Stomach (tissue), 9 donors: Measurements from ENCODE around the gene SYNC. TPM values are rescaled to one million over a fixed set of nuclear protein-coding genes. Genes with fewer than 3 reads are reported as not detected.
A peak's percentile ranks its signal among the peaks of the same experiment; 100 is the strongest.
"Not testable (repeated sequence)": the region's sequence is repeated elsewhere in the genome, so short reads cannot be mapped to it uniquely, and the experiment has no call there.

Experiments
- DNase-seq, 2 donors: peaks; one replicate each; pipeline versions ENCODE4 v3.0.0 to v3.0.0-alpha.2; 2013 to 2019
- H3K27ac ChIP-seq, 5 donors: fragments of 200-600 bp in 4 of 5; sonication (generic) in 4 of 5; one replicate each; pipeline ENCODE4 v1.5.1; 2013 to 2019; ENCODE audit warnings: mild to moderate bottlenecking in 1 of 5, moderate library complexity in 1 of 5
- H3K27me3 ChIP-seq, 3 donors: fragments of 200-600 bp; sonication (generic); one replicate each; pipeline ENCODE4 v1.5.1; 2017 to 2019; ENCODE audit warnings: mixed run types in 1 of 3
- H3K36me3 ChIP-seq, 4 donors: fragments of 200-600 bp; sonication (generic); 1 replicate in 3 of 4; 2 replicates in 1 of 4; pipeline ENCODE4 v1.5.1; 2016 to 2019
- H3K4me1 ChIP-seq, 4 donors: fragments of 200-600 bp; sonication (generic); one replicate each; pipeline ENCODE4 v1.5.1; 2016 to 2019
- H3K4me3 ChIP-seq, 4 donors: fragments of 200-600 bp; sonication (generic) in 3 of 4; one replicate each; pipeline ENCODE4 v1.5.1; 2016 to 2019; ENCODE audit warnings: mild to moderate bottlenecking in 1 of 4
- H3K9me3 ChIP-seq, 4 donors: fragments of 200-600 bp; sonication (generic); one replicate each; pipeline ENCODE4 v1.5.1; 2016 to 2019
- EP300 ChIP-seq: sonication (generic); formaldehyde crosslinking; IDR thresholded peaks from one replicate; pipeline ENCODE4 v1.6.1; 2017; ENCODE audit warnings: antibody characterized with exemption
- POLR2A ChIP-seq, 4 donors: fragments of 450-650 bp; IDR thresholded peaks; one replicate each; pipeline ENCODE4 v1.6.1; 2016; ENCODE audit warnings: antibody characterized with exemption in 4 of 4, control low read depth in 2 of 4, mild to moderate bottlenecking in 1 of 4, moderate library complexity in 1 of 4
- POLR2AphosphoS5 ChIP-seq, 3 donors: sonication (generic); formaldehyde crosslinking; IDR thresholded peaks; one replicate each; pipeline ENCODE4 v1.6.1; 2016; ENCODE audit warnings: antibody characterized with exemption in 3 of 3
- whole genome bisulfite sequencing, 5 donors: extraction: QIAGEN DNeasy Blood & Tissue Kit in 3 of 5; methylation state at CpG; one replicate each; pipeline versions ENCODE4 v1.1.5 to v1.1.7; 2013 to 2018; 5-methylcytosine and 5-hydroxymethylcytosine counted together
- intact Hi-C: fragments of 100-400 bp; cut with DNase I; formaldehyde crosslinking; loops from one replicate; pipeline ENCODE4 v1.15.1; 2023; ENCODE audit warnings: low total_unique reads
- polyA plus RNA-seq, 3 donors: library from polyadenylated mRNA; stranded (reverse); fragments of 200-250 nt; gene quantifications; one replicate each; pipeline ENCODE4 v1.2.3, GENCODE V29; 2013
- total RNA-seq, 5 donors: library from RNA; depleted of rRNA; stranded (reverse); fragments of >200 nt; gene quantifications; one replicate each; pipeline versions ENCODE4 v1.1.0 to v1.2.3, GENCODE V29; 2014 to 2016
- TF ChIP-seq, protein P1 (sequence below), 7 experiments: fragments of 450-650 bp in 4 of 7; fragments of 200-600 bp in 3 of 7; sonication (generic) in 3 of 7; IDR thresholded peaks; one replicate each; pipeline ENCODE4 v1.5.1; 2016 to 2019; ENCODE audit warnings: antibody characterized with exemption in 7 of 7, control low read depth in 2 of 7, mild to moderate bottlenecking in 1 of 7
- donor health status: healthy with polysubstance abuse.
- donor health status: Bipolar disorder and iron deficiency.
- donor health status: healthy.

SYNC gene
- total and polyA plus RNA-seq, 8 donors: 5.5 to 38.5 (median 14.0) TPM

DNA sequence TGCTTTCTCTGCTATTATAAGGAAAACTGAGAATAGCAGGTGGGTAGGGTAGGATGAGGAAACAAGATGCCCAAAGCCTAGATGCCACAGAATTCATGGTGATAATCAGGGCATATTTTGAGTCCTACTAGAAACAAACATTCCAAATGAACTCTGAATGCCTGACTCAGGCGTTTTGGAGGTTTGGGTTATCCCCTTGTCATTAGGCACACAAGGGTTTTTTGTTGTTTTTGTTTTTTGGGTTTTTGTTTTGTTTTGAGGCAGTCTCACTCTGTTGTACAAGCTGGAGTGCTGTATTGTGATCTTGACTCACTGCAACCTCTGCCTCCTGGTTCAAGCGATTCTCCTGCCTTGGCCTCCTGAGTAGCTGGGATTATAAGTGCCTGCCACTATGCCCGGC lies 19.2 kb downstream of the SYNC start:
- Histone ChIP-seq H3K27ac (peak overlapping the region; percentile 32 to 65 (median 52)), H3K9me3 (no peaks in the 10 kb centered on the region), H3K36me3 (peaks cover 24 to 84% (median 77%) of the 10 kb centered on the region in 4 donors), H3K27me3 (no peaks in the 10 kb centered on the region), H3K4me3 (no peak overlapping the region), H3K4me1 (peaks cover 23 to 67% (median 49%) of the 10 kb centered on the region in 4 donors)
- 62 to 81% (median 81%) methylated on average over 3 of the region's 3 CpGs for WGBS, 5 donors
- intact Hi-C loops: no loop called here
- no peak for TF ChIP-seq POLR2A (IDR thresholded peaks at IDR 0.05)
- no peak for TF ChIP-seq POLR2AphosphoS5 (IDR thresholded peaks at IDR 0.05)
- TF ChIP-seq, protein P1, sequence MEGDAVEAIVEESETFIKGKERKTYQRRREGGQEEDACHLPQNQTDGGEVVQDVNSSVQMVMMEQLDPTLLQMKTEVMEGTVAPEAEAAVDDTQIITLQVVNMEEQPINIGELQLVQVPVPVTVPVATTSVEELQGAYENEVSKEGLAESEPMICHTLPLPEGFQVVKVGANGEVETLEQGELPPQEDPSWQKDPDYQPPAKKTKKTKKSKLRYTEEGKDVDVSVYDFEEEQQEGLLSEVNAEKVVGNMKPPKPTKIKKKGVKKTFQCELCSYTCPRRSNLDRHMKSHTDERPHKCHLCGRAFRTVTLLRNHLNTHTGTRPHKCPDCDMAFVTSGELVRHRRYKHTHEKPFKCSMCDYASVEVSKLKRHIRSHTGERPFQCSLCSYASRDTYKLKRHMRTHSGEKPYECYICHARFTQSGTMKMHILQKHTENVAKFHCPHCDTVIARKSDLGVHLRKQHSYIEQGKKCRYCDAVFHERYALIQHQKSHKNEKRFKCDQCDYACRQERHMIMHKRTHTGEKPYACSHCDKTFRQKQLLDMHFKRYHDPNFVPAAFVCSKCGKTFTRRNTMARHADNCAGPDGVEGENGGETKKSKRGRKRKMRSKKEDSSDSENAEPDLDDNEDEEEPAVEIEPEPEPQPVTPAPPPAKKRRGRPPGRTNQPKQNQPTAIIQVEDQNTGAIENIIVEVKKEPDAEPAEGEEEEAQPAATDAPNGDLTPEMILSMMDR (IDR thresholded peaks at IDR 0.05): no peak
- no peak for TF ChIP-seq EP300
- DNase-seq: no peak

DNA sequence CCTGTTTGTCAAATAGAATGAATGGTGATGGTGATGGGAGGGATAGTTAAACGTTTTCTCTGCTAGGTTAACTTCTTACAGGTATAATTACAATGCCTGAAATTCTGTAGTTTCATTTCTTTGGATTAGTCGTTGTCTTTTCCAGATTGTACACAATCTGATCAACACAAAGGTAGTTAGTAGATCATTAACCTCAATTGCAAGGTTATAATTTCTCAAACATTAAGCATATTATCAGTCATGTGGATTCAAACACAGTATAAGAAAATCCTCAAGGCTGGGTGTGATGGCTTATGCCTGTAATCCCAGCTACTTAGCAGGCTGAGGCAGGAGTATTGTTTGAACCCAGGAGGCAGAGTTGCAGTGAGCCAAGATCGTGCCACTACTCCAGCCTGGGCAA lies 20.6 kb downstream of the SYNC start:
- Histone ChIP-seq H3K27ac (peak overlapping the region in 4 of 5 donors; percentile 25 to 65 (median 49)), H3K9me3 (no peaks in the 10 kb centered on the region), H3K36me3 (peaks cover 24 to 93% (median 88%) of the 10 kb centered on the region in 4 donors), H3K4me1 (peaks cover 23 to 69% (median 44%) of the 10 kb centered on the region in 4 donors), H3K4me3 (no peak overlapping the region), H3K27me3 (no peaks in the 10 kb centered on the region)
- no peak for DNase-seq
- TF ChIP-seq POLR2A (IDR thresholded peaks at IDR 0.05) (no peak), POLR2AphosphoS5 (IDR thresholded peaks at IDR 0.05) (no peak), EP300 (no peak)
- TF ChIP-seq, protein P1 (IDR thresholded peaks at IDR 0.05): no peak
- WGBS, 5 donors: 38 to 55% (median 47%) methylated on average over 3 of the region's 3 CpGs
- intact Hi-C loops: no loop called here

DNA sequence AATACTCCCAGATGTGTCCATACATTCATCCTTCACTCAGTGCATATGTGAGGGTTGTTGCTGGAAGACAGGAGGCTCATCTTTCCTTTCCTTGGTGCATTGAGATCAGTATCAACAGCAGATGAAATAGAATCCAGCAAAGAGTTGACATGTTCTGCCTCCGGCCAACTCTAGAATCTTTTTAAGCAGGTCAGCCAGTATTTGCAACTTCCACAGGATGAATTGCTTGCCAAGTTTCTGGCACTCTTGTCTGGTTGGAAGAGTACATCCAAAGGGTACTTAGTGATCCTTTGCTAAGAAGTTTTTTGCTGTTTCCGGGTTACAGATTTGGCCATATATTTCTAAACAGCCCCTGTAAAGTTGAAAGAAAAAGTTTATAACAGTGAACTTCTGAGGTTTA lies 21.1 kb downstream of the SYNC start:
- H3K27ac ChIP-seq: peak overlapping the region in 3 of 5 donors; percentile 35 to 65 (median 63)
- 30 to 39% (median 36%) methylated on average over 2 of the region's 2 CpGs for WGBS, 5 donors
- TF ChIP-seq POLR2AphosphoS5 (IDR thresholded peaks at IDR 0.05) (no peak), EP300 (no peak), POLR2A (IDR thresholded peaks at IDR 0.05) (no peak)
- TF ChIP-seq, protein P1 (IDR thresholded peaks at IDR 0.05): no peak
- DNase-seq: no peak
- H3K4me3 ChIP-seq: no peak overlapping the region
- H3K4me1 ChIP-seq: peaks cover 23 to 70% (median 47%) of the 10 kb centered on the region in 4 donors
- H3K36me3 ChIP-seq: peaks cover 24 to 93% (median 88%) of the 10 kb centered on the region in 4 donors
- no peaks in the 10 kb centered on the region for H3K27me3 ChIP-seq
- intact Hi-C loops: no loop called here
- no peaks in the 10 kb centered on the region for H3K9me3 ChIP-seq

DNA sequence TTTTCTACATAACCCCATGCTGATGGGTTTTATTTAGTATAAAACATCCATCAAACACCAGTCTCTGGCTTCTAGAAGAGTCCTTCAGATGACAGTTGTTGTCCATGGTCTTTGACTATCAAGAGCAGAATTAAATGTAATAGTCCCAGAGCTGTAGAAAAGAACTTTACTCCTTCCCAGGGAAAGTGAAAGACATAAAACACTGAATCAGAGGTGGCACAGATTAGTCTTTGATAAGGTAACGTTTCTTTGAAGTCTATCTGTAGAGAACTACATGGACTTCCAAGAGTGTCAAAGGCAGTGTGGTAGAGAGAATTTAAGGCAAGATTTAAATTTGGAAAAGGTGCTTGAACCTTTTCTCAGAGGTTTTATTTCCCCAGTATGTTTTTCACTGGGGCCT lies 21.9 kb downstream of the SYNC start:
- no peak for DNase-seq
- TF ChIP-seq POLR2AphosphoS5 (IDR thresholded peaks at IDR 0.05) (no peak), EP300 (no peak), POLR2A (IDR thresholded peaks at IDR 0.05) (no peak)
- TF ChIP-seq, protein P1 (IDR thresholded peaks at IDR 0.05): no peak
- Histone ChIP-seq H3K4me1 (peaks cover 23 to 62% (median 46%) of the 10 kb centered on the region in 4 donors), H3K9me3 (no peaks in the 10 kb centered on the region), H3K4me3 (no peak overlapping the region), H3K27me3 (no peaks in the 10 kb centered on the region), H3K27ac (peak overlapping the region in 3 of 5 donors; percentile 22 to 65 (median 45)), H3K36me3 (peaks cover 30 to 93% (median 88%) of the 10 kb centered on the region in 4 donors)
- 39 to 61% (median 50%) methylated on average over 1 of the region's 1 CpG for WGBS, 5 donors
- intact Hi-C loops: no loop called here

DNA sequence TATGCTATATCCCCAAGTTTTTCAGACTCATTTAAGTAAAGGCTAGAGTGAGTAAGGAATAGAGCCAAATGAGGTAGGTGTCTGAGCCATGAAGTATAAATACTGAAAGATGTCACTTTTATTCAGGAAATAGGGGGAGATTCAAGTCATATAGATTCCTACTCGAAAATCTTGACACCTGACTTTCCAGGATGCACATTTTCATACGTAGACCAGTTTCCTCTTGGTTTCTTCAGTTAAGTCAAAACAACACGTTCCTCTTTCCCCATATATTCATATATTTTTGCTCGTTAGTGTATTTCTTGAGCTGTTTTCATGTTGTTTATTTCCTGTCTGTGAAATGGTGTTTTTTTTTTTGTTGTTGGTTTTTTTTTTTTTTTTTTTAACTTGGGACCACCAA lies 22.6 kb downstream of the SYNC start:
- 78 to 86% (median 84%) methylated on average over 4 of the region's 4 CpGs for WGBS, 5 donors
- intact Hi-C loops, H3K9me3 ChIP-seq, H3K4me3 ChIP-seq, DNase-seq, H3K27me3 ChIP-seq, H3K27ac ChIP-seq: not testable (repeated sequence)
- Histone ChIP-seq H3K4me1 (peaks cover 18 to 56% (median 43%) of the 10 kb centered on the region in 4 donors), H3K36me3 (peaks cover 36 to 93% (median 88%) of the 10 kb centered on the region in 4 donors)
